DND-41 (cell line): ENCODE data around the gene DHH.
"Not testable (repeated sequence)": the region's sequence is repeated elsewhere in the genome, so short reads cannot be mapped to it uniquely, and the experiment has no call there.

Source experiments
- ATAC-seq: fragments of 200-7000 bp; cut with Tn5 transposase; 3 replicates; pipeline ENCODE4 v1.9.1; 2021; ENCODE audit warnings: low read depth; ENCODE audit not compliant: insufficient read depth
- DNase-seq: peaks from one replicate; pipeline ENCODE4 v3.0.0-alpha.2; 2020
- H2AFZ ChIP-seq: 2 replicates; pipeline ENCODE4 v1.6.0; 2012; ENCODE audit warnings: low read depth, low read length
- H3K27ac ChIP-seq: 2 replicates; pipeline ENCODE4 v1.5.1; 2012; ENCODE audit warnings: low read length, inconsistent platforms
- H3K27me3 ChIP-seq: fragments of 200-600 bp; sonication (generic); 2 replicates; pipeline ENCODE4 v1.6.0; 2012; ENCODE audit warnings: low read length, mild to moderate bottlenecking, inconsistent platforms; ENCODE audit not compliant: insufficient read depth, poor library complexity
- H3K36me3 ChIP-seq: 2 replicates; pipeline ENCODE4 v1.5.1; 2012; ENCODE audit warnings: low read length, inconsistent platforms; ENCODE audit not compliant: insufficient read depth
- H3K4me1 ChIP-seq: 2 replicates; pipeline ENCODE4 v1.5.1; 2012; ENCODE audit warnings: mild to moderate bottlenecking, low read length; ENCODE audit not compliant: insufficient read depth
- H3K4me2 ChIP-seq: 2 replicates; pipeline ENCODE4 v1.6.0; 2012; ENCODE audit warnings: mild to moderate bottlenecking, moderate library complexity, low read length, inconsistent platforms; ENCODE audit not compliant: insufficient read depth
- H3K4me3 ChIP-seq, 2 experiments: fragments of 200-600 bp in 1 of 2; shearing (Covaris generic) in 1 of 2; 2 replicates each; pipeline ENCODE4 v1.5.1; 2012 to 2016; ENCODE audit warnings: inconsistent platforms in 2 of 2, low read length in 2 of 2, mild to moderate bottlenecking in 2 of 2, low read depth in 1 of 2, moderate library complexity in 1 of 2
- H3K79me2 ChIP-seq: 2 replicates; pipeline ENCODE4 v1.6.0; 2012; ENCODE audit warnings: low read length, inconsistent platforms; ENCODE audit not compliant: insufficient read depth
- H3K9ac ChIP-seq: 2 replicates; pipeline ENCODE4 v1.6.0; 2012; ENCODE audit warnings: low read depth, mild to moderate bottlenecking, inconsistent platforms, low read length, moderate library complexity
- H3K9me3 ChIP-seq: 2 replicates; pipeline ENCODE4 v1.5.1; 2012; ENCODE audit warnings: low read length, moderate library complexity, mild to moderate bottlenecking, inconsistent platforms; ENCODE audit not compliant: insufficient read depth, severe bottlenecking
- H4K20me1 ChIP-seq: 2 replicates; pipeline ENCODE4 v1.6.0; 2012; ENCODE audit warnings: low read length; ENCODE audit not compliant: insufficient read depth
- EZH2 ChIP-seq: IDR thresholded peaks from 3 replicates; pipeline ENCODE4 v1.6.1; 2012; ENCODE audit warnings: borderline replicate concordance, low read depth, mild to moderate bottlenecking, moderate library complexity, low read length, inconsistent platforms; ENCODE audit not compliant: severe bottlenecking
- TF ChIP-seq, protein P1 (sequence below): IDR thresholded peaks from 2 replicates; pipeline ENCODE4 v1.5.1; 2012; ENCODE audit warnings: borderline replicate concordance, low read length, moderate library complexity, mild to moderate bottlenecking; ENCODE audit not compliant: poor library complexity, severe bottlenecking; ENCODE audit errors: extremely low read depth

Gene DHH

DNA sequence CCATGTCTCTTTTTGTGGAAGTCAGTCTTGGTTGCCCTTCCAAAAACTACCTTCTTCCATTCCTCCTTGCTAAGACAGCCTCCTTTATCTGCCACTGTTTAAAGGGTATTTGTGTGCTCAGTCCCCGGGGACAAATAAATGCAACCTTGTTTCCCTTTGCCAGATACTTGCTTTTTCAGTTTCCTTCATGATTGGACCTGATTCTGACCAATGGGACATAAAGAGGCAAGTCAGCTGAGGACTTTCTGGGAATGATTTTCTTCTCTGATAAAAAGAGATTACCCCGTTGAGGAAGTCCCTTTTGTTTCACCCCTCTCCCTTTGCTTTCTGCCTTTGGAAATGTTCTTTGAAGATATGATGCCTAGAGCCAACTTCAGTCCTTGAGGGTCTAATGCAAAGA lies 44.0 kb upstream of the DHH start:
- H3K79me2 ChIP-seq, result peaks cover 6% of the 10 kb centered on the region; the same call in 1 of the 2 replicates
- no peak for TF ChIP-seq EZH2
- TF ChIP-seq, protein P1, sequence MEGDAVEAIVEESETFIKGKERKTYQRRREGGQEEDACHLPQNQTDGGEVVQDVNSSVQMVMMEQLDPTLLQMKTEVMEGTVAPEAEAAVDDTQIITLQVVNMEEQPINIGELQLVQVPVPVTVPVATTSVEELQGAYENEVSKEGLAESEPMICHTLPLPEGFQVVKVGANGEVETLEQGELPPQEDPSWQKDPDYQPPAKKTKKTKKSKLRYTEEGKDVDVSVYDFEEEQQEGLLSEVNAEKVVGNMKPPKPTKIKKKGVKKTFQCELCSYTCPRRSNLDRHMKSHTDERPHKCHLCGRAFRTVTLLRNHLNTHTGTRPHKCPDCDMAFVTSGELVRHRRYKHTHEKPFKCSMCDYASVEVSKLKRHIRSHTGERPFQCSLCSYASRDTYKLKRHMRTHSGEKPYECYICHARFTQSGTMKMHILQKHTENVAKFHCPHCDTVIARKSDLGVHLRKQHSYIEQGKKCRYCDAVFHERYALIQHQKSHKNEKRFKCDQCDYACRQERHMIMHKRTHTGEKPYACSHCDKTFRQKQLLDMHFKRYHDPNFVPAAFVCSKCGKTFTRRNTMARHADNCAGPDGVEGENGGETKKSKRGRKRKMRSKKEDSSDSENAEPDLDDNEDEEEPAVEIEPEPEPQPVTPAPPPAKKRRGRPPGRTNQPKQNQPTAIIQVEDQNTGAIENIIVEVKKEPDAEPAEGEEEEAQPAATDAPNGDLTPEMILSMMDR, result no peak
- H3K4me2 ChIP-seq, result no peak overlapping the region
- ATAC-seq, result no peak
- H3K9ac ChIP-seq, result no peak overlapping the region
- no peak overlapping the region for H2AFZ ChIP-seq
- DNase-seq, result no peak
- no peaks in the 10 kb centered on the region for H4K20me1 ChIP-seq
- H3K27ac ChIP-seq, result no peak overlapping the region
- no peaks in the 10 kb centered on the region for H3K27me3 ChIP-seq
- peaks cover 4% of the 10 kb centered on the region for H3K4me1 ChIP-seq
- no peak overlapping the region for H3K4me3 ChIP-seq
- no peaks in the 10 kb centered on the region for H3K36me3 ChIP-seq
- H3K9me3 ChIP-seq, result no peaks in the 10 kb centered on the region

DNA sequence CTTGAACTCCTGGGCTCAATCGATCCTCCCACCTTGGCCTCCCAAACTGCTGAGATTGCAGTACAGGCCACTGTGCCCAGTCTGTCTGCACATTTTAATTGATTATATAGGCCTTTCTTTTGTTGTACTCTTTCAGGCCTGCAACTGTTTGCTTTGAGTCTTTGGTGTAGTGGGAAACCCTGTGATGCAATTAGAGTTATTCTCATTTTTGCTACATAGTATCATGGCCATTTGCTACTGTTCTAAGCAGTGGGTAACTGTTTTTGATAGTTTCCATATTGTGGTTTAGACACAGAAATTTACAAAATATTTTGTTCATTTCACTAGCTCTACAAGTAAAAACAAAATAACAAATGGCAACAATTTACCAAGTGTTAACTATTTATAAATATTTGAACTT lies 42.9 kb upstream of the DHH start:
- no peak for DNase-seq
- no peak overlapping the region for H3K27ac ChIP-seq
- H3K36me3 ChIP-seq, result no peaks in the 10 kb centered on the region
- no peaks in the 10 kb centered on the region for H3K27me3 ChIP-seq
- H3K4me1 ChIP-seq, result peaks cover 15% of the 10 kb centered on the region
- no peak overlapping the region for H3K4me2 ChIP-seq
- H3K9ac ChIP-seq, result peak overlapping the region; percentile 21; the same call in 1 of the 2 replicates
- H3K4me3 ChIP-seq, result no peak overlapping the region
- no peaks in the 10 kb centered on the region for H3K9me3 ChIP-seq
- TF ChIP-seq EZH2, result no peak
- TF ChIP-seq, protein P1, result no peak
- H3K79me2 ChIP-seq, result peaks cover 17% of the 10 kb centered on the region
- no peaks in the 10 kb centered on the region for H4K20me1 ChIP-seq
- no peak overlapping the region for H2AFZ ChIP-seq
- no peak for ATAC-seq

DNA sequence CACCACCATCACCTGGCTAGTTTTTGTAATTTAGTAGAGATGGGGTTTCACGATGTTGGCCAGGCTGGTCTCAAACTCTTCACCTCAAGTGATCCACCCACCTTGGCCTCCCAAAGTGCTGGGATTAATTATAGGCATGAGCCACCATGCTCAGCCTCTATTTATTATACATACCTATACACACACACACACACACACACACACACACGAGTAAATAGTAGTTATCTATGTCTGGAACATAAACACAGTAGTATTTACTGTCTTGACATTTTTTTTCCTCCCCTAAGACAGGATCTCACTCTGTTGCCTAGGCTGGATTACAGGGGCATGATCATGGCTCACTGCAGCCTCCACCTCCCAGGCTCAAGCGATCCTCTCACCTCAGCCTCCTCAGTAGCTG lies 42.4 kb upstream of the DHH start:
- DNase-seq, H3K4me3 ChIP-seq, ATAC-seq, H3K27me3 ChIP-seq, H3K27ac ChIP-seq, H3K36me3 ChIP-seq, H3K9ac ChIP-seq, H3K9me3 ChIP-seq, H2AFZ ChIP-seq, H4K20me1 ChIP-seq, H3K4me2 ChIP-seq: not testable (repeated sequence)
- H3K79me2 ChIP-seq, result peaks cover 22% of the 10 kb centered on the region
- peaks cover 20% of the 10 kb centered on the region for H3K4me1 ChIP-seq

DNA sequence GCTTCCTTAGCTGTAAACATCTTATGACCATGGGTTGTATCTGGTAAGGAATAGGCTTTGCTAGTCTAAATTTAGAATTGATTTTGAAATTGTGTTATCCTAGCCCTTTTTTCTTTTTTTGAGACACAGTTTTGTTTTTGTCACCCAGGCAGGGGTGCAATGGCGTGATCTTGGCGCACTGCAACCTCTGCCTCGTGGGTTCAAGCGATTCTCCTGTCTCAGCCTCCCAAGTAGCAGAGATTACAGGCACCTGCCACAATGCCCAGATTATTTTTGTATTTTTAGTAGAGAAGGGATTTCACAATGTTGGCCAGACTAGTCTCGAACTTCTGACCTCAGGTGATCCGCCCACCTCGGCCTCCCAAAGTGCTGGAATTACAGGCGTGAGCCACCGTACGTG lies 39.0 kb upstream of the DHH start:
- Histone ChIP-seq H2AFZ (no peak overlapping the region), H3K9me3 (no peaks in the 10 kb centered on the region), H3K4me2 (peak overlapping the region; percentile 78), H3K27ac (no peak overlapping the region), H3K36me3 (peaks cover 25% of the 10 kb centered on the region), H3K27me3 (no peaks in the 10 kb centered on the region), H4K20me1 (peaks cover 20% of the 10 kb centered on the region), H3K9ac (peak overlapping the region; percentile 99; the same call in 1 of the 2 replicates), H3K79me2 (peaks cover 51% of the 10 kb centered on the region), H3K4me1 (peaks cover 38% of the 10 kb centered on the region), H3K4me3 (no peak overlapping the region)
- no peak for ATAC-seq
- TF ChIP-seq, protein P1, result no peak
- TF ChIP-seq EZH2, result no peak
- no peak for DNase-seq
